Measurements from ENCODE around the gene SLC22A2.

SLC22A2 gene

GRCh38 chr6:160173806-160174527 is 84.7 kb downstream of the SLC22A2 start:
- H3K4me3 ChIP-seq (replicated peaks; ENCODE audit: low read depth, low read length), result no peak overlapping the region
- TF ChIP-seq CTCF (IDR thresholded peaks at IDR 0.05; ENCODE audit: low read depth, low read length, missing control alignments), result no peak
- no peak for DNase-seq (ENCODE audit: extremely low read depth, low read depth)

DNA sequence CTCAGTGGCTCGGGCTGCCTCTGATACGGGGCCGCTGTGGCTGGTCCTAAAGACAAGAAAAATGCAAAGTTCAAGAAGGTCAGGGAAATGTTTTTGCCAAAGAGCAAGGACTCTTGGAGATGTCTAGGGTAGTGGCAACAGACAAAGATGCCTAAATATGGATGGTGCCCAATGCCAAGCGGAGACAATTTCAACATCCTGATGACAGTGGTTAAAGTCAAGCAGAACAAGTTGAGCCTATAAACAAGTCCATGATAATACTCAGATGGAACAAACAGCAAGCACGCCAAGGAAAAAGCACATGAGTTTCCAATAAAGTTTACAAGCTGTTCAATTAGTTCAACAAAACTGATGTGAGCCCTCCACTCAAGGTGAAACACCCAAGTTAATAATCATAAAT is 85.9 kb downstream of the SLC22A2 start:
- DNase-seq (ENCODE audit: extremely low read depth, low read depth), result no peak
- no peak overlapping the region for H3K4me3 ChIP-seq (replicated peaks; ENCODE audit: low read depth, low read length)
- TF ChIP-seq CTCF (IDR thresholded peaks at IDR 0.05; ENCODE audit: low read depth, low read length, missing control alignments), result no peak

- DNase-seq (ENCODE audit: extremely low read depth, low read depth), result no peak
- TF ChIP-seq CTCF (IDR thresholded peaks at IDR 0.05; ENCODE audit: low read depth, low read length, missing control alignments), result no peak
- no peak overlapping the region for H3K4me3 ChIP-seq (replicated peaks; ENCODE audit: low read depth, low read length)
These were observed 88.5 kb downstream of the SLC22A2 start for GRCh38 chr6:160170018-160170680.

GRCh38 chr6:160167604-160168399 is 90.8 kb downstream of the SLC22A2 start:
- TF ChIP-seq CTCF (IDR thresholded peaks at IDR 0.05; ENCODE audit: low read depth, low read length, missing control alignments), result no peak
- H3K4me3 ChIP-seq (replicated peaks; ENCODE audit: low read depth, low read length), result no peak overlapping the region
- no peak for DNase-seq (ENCODE audit: extremely low read depth, low read depth)
